GM12872 (cell line): ENCODE data around the gene MSL3.

Experiments
- TF ChIP-seq, protein P1 (sequence below): IDR thresholded peaks from 3 replicates; pipeline ENCODE4 v1.5.1; 2011; ENCODE audit warnings: low read depth, mild to moderate bottlenecking, low read length, moderate library complexity; ENCODE audit not compliant: insufficient read depth

Gene MSL3

DNA sequence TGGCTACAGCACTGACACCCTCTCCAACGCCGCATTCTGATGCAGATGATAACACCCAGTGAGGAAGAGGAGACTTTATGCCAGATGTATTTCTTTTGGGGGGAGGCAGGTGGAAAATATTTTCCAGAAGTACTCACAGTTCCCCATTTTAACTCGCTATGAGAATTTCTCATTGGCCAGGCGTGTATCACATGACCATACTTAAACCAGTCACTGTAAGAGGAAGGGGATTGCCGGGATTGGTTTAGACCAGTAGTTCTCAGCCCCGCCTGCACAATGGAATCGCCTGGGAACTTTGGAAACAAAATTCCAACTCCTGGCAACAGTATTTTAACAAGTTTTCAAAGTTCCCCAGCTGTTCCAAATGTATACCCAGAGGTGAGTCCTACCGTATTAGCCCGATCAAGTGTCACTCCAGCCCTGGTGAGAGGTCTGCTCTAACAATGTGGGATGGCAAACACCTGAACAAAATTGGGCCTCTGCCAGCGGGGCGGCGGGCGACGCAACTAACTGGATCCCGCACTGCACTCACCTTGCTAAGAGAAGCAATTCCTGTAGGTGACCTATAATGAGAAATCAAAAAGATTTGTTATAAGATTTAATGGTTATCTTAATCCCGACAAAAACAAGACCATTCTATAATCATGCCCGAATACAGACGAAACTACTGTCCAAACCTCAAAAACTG is 2.9 kb upstream of the MSL3 start:
- TF ChIP-seq, protein P1, sequence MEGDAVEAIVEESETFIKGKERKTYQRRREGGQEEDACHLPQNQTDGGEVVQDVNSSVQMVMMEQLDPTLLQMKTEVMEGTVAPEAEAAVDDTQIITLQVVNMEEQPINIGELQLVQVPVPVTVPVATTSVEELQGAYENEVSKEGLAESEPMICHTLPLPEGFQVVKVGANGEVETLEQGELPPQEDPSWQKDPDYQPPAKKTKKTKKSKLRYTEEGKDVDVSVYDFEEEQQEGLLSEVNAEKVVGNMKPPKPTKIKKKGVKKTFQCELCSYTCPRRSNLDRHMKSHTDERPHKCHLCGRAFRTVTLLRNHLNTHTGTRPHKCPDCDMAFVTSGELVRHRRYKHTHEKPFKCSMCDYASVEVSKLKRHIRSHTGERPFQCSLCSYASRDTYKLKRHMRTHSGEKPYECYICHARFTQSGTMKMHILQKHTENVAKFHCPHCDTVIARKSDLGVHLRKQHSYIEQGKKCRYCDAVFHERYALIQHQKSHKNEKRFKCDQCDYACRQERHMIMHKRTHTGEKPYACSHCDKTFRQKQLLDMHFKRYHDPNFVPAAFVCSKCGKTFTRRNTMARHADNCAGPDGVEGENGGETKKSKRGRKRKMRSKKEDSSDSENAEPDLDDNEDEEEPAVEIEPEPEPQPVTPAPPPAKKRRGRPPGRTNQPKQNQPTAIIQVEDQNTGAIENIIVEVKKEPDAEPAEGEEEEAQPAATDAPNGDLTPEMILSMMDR = no peak

DNA sequence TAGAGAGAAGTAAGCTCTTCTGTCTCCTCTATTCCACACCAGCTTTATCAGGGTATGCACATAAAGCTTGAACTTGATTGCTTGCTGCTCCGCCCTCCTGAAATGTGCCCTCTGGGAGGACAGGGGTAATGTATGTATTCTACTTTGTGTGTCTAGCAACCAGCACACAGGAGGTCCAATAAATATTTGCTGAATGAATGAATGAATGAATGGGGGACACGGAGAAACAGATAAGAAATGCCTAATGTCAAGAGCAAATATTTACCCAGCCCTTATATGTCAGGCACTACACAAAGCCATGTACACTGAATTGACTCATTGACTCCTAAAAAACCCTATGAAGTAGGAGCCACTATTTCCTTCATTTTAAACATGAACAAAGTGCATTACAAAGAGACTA is 2.3 kb upstream of the MSL3 start:
- TF ChIP-seq, protein P1 = no peak

DNA sequence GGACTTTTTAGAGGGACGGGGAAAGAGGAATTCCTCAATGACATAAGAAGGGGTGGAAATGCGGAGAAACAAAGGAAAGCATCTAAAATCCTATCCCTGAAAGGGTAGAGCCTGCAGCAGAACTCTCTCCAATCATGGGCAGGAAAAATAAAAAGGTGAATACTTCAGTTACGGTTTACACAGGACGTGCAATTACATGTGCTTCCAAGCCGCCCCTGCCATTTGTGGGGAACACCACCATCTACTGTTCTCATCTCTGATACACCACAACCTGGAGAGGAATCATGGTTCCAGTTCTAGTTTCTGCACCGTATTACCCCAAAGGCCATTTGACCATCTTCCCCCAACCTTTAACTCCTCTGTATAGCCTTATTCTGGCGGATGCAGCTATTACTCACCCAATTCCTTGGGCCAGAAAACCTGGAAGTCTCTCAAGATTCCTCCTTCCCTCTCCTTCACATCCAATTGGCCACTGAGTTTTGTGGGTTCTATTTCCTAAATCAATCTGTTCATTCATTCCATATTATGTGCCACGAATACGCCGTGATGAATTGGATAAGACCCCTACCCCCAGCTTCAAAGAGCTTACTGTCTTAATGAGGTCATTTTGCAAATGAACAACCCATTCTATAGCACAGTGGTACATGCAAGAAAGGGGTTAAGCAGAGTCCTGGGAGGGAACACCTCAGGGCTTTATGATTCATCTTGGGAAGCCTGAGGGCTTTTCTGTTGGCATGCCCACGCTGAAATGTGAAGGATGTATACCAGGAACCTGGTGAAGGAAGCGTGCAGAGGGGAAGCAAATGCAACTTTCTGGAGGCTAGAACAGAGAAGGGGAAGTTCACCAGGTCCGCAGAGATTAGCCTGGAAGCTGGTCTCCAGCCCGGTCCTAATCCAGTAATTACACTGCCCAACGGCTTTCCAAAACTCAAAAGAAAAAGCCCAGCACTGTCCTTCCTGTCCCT is 1.4 kb upstream of the MSL3 start:
- TF ChIP-seq, protein P1 = 0 out of 3 replicates have a peak, but pooled peaks have one; percentile 11

DNA sequence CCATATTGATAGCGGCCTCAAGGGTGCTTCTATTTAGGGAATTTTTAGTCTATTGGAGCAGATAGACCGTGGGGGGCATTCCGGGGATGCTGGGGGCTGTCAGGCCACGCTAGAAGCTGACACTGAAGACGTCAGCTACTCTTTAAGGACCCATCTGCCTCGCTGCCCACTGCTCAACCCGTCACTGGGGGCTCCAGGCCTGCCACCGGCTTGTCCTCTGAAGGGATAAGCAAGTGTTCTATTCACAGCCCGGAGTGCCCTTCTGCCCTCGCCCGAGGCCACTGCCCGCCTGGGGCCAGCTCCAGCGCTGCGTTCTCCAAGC is 679 bp upstream of the MSL3 start:
- TF ChIP-seq, protein P1 = no peak

DNA sequence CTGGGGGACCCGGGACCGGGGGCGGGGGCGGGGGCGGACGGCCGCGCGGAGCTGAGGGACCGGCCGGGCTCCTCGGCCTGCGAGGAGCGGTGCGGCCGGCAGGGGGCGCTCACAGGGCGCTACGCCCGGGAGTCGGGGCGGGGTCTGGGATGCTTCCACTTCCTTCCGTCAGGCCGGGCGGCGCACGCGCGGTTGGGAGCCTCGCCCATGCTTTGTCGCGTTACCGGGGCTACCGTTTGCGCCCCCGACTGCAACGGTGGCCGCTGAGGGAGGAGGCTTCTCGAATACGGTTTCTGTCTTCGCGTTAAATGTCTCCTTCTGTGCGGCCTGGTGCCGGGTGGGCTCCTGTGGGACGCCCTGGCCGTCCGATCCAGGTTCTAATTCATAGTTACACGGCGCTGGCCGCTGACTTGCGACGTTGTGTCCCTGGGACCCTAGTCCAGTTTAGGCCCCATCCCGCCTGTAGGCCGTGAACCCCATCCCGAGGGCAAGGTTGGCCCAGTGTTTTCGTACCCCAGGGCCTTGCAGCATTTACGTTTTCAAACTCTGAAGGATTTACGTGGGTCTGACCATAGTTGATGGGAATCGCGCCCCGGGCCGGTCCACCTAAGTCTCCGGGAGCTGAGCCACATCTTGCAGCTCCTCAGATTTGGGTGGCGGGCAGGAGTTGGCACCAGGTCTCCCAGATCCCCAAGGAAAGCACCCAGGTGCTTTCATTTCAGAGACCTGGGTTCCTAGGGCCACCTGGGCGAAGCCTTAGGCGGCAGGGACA is 549 bp downstream of the MSL3 start:
- TF ChIP-seq, protein P1 = peak; percentile 62

DNA sequence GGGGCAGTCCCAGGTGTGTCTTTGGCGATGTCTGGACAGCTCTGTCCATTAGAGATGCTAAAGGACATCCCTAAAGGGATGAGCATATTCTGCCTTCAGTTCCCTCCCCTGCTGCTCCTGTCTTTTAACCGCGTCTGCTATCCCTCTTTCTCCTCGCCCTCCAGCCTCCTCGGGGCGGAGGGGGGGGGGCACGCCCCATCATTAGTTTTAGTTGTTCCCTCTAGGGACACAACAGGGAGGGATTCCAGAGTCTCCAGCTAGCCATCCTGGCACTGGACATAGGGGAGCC is 1.1 kb downstream of the MSL3 start:
- TF ChIP-seq, protein P1 = no peak
